Measurements from ENCODE around the gene PKIB.
"Not testable (repeated sequence)": the region's sequence is repeated elsewhere in the genome, so short reads cannot be mapped to it uniquely, and the experiment has no call there.

PKIB gene

GRCh38 chr6:122621638-122622037 lies 11.4 kb downstream of the PKIB start:
- DNase-seq, result no peak

- DNase-seq, result no peak
Observed at GRCh38 chr6:122622479-122622878, 12.3 kb downstream of the PKIB start.

GRCh38 chr6:122623279-122623678 lies 13.1 kb downstream of the PKIB start:
- no peak for DNase-seq

- no peak for DNase-seq
Observed at GRCh38 chr6:122624853-122625252, 14.6 kb downstream of the PKIB start.

GRCh38 chr6:122628714-122629113 lies 18.5 kb downstream of the PKIB start:
- DNase-seq, result no peak

- DNase-seq, result no peak
Observed at GRCh38 chr6:122631571-122632249, 21.5 kb downstream of the PKIB start.

- no peak for DNase-seq
Observed at GRCh38 chr6:122640366-122640765, 30.2 kb downstream of the PKIB start.

- no peak for DNase-seq
Observed at GRCh38 chr6:122641819-122642218, 31.6 kb downstream of the PKIB start.

- DNase-seq, result not testable (repeated sequence)
Observed at GRCh38 chr6:122642604-122643003, 32.4 kb downstream of the PKIB start.

- DNase-seq, result no peak
Observed at GRCh38 chr6:122645256-122645655, 35.1 kb downstream of the PKIB start.

- no peak for DNase-seq
Observed at GRCh38 chr6:122647765-122648164, 37.6 kb downstream of the PKIB start.

GRCh38 chr6:122648726-122649125 lies 38.5 kb downstream of the PKIB start:
- DNase-seq, result no peak

- no peak for DNase-seq
Observed at GRCh38 chr6:122649701-122650100, 39.5 kb downstream of the PKIB start.

- no peak for DNase-seq
Observed at GRCh38 chr6:122650403-122650802, 40.2 kb downstream of the PKIB start.

GRCh38 chr6:122651031-122651430 lies 40.8 kb downstream of the PKIB start:
- no peak for DNase-seq

- DNase-seq, result peak; percentile 9 to 31
Observed at GRCh38 chr6:122651604-122652003, 41.4 kb downstream of the PKIB start.

- DNase-seq, result peak; percentile 3 to 11
Observed at GRCh38 chr6:122652431-122652830, 42.2 kb downstream of the PKIB start.

- DNase-seq, result no peak
Observed at GRCh38 chr6:122653094-122653493, 42.9 kb downstream of the PKIB start.

- no peak for DNase-seq
Observed at GRCh38 chr6:122654012-122654411, 43.8 kb downstream of the PKIB start.

- DNase-seq, result no peak
Observed at GRCh38 chr6:122657601-122658000, 47.4 kb downstream of the PKIB start.

GRCh38 chr6:122660296-122660695 lies 50.1 kb downstream of the PKIB start:
- DNase-seq, result no peak

GRCh38 chr6:122663981-122664380 lies 53.8 kb downstream of the PKIB start:
- DNase-seq, result no peak

- no peak for DNase-seq
Observed at GRCh38 chr6:122665929-122666328, 55.7 kb downstream of the PKIB start.

- DNase-seq, result no peak
Observed at GRCh38 chr6:122666418-122666817, 56.2 kb downstream of the PKIB start.

GRCh38 chr6:122669418-122669817 lies 59.2 kb downstream of the PKIB start:
- no peak for DNase-seq
